ENCODE results near the gene EBLN1.

The EBLN1 gene

GRCh38 chr10:22217842-22218241 lies at the start of gene EBLN1:
Gene EBLN1, minus strand, starts transcription at chr10:22218015. Its CDS starts 8,032 bp downstream, at chr10:22209983.
- no peak for ATAC-seq

- ATAC-seq, result no peak
Observed at GRCh38 chr10:22265839-22266537, 48.2 kb upstream of the EBLN1 start.

GRCh38 chr10:22263106-22263505 lies 45.3 kb upstream of the EBLN1 start:
- ATAC-seq, result no peak

GRCh38 chr10:22259280-22259679 lies 41.5 kb upstream of the EBLN1 start:
- ATAC-seq, result peak; percentile 67 to 70

GRCh38 chr10:22258471-22258870 lies 40.7 kb upstream of the EBLN1 start:
- ATAC-seq, result no peak

- ATAC-seq, result no peak
Observed at GRCh38 chr10:22253580-22253882, 35.7 kb upstream of the EBLN1 start.

GRCh38 chr10:22252801-22253579 lies 35.2 kb upstream of the EBLN1 start:
- ATAC-seq, result peak; percentile 23 to 24

- ATAC-seq, result peak; percentile 77 to 78
Observed at GRCh38 chr10:22252224-22252800, 34.5 kb upstream of the EBLN1 start.

GRCh38 chr10:22251751-22252223 lies 34.0 kb upstream of the EBLN1 start:
- peak; percentile 35 to 40 for ATAC-seq

- ATAC-seq, result no peak
Observed at GRCh38 chr10:22250897-22251660, 33.3 kb upstream of the EBLN1 start.

- ATAC-seq, result no peak
Observed at GRCh38 chr10:22247636-22248035, 29.8 kb upstream of the EBLN1 start.

GRCh38 chr10:22246680-22247391 lies 29.0 kb upstream of the EBLN1 start:
- ATAC-seq, result peak; percentile 91 to 95

- no peak for ATAC-seq
Observed at GRCh38 chr10:22245567-22245966, 27.8 kb upstream of the EBLN1 start.

- no peak for ATAC-seq
Observed at GRCh38 chr10:22244855-22245254, 27.0 kb upstream of the EBLN1 start.

- ATAC-seq, result no peak
Observed at GRCh38 chr10:22244001-22244400, 26.2 kb upstream of the EBLN1 start.

- no peak for ATAC-seq
Observed at GRCh38 chr10:22243321-22243720, 25.5 kb upstream of the EBLN1 start.

- ATAC-seq, result no peak
Observed at GRCh38 chr10:22231260-22231659, 13.4 kb upstream of the EBLN1 start.

- ATAC-seq, result no peak
Observed at GRCh38 chr10:22230158-22230833, 12.5 kb upstream of the EBLN1 start.

- ATAC-seq, result no peak
Observed at GRCh38 chr10:22229802-22230157, 12.0 kb upstream of the EBLN1 start.

- peak; percentile 81 to 86 for ATAC-seq
Observed at GRCh38 chr10:22228943-22229801, 11.4 kb upstream of the EBLN1 start.

All from activated CD4-positive, CD25-positive, alpha-beta regulatory T cell treated with anti-CD3 and anti-CD28 coated beads, Interleukin-2, amount 50 U/mL, for 24 hours (primary cell).